Measurements from ENCODE around the gene ITGB6. TPM values are rescaled to one million over a fixed set of nuclear protein-coding genes. Genes with fewer than 3 reads are reported as not detected.

The ITGB6 gene
- total RNA-seq, 4 donors from 2014 or later, result 0.59 to 1.5 TPM; not detected in 2

DNA sequence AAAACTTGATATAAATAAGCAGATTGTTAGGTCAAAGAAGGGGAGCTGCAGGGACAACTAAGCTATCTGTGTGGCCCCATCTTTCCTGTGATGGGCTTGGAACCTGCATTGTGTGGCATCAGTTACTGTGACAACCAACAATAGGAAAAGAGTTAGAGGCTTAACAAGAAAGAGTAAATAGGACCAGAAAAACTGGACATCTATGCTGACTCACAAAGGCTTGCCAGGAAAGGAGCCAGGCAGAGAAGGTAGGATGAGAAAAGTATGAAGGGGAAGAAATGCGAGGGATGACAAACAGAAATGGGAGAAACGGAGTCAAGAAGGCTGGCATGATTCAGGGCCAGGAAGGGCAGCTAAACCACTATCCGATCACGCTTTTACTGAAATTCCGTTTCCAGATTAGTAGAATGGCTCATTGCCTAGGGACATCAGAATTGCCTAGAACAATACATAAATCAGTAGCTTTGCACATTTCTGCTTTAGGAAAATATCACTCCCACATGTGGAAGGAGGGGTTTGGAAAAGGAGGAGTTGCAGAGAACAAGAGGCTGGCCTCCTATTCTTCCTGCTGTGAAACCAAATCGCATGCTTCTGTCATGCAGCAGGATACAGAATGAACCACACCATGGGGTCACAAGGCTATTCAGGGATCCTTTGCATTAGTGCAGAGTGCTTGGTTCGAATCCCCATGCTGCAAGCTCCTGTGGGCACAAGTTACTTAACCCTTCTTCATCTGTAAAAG is 144.9 kb downstream of the ITGB6 start:
- Histone ChIP-seq H3K27me3 (no peaks in the 10 kb centered on the region), H3K36me3 (no peaks in the 10 kb centered on the region), H3K4me1 (peaks cover 4 to 9% of the 10 kb centered on the region in 2 donors), H3K9me3 (no peaks in the 10 kb centered on the region), H3K27ac (peak overlapping the region; percentile 59 to 86), H3K4me3 (no peak overlapping the region)
- peak; percentile 32 to 57 for DNase-seq
- no peak for TF ChIP-seq POLR2A (IDR thresholded peaks at IDR 0.05)
- TF ChIP-seq, protein P1, sequence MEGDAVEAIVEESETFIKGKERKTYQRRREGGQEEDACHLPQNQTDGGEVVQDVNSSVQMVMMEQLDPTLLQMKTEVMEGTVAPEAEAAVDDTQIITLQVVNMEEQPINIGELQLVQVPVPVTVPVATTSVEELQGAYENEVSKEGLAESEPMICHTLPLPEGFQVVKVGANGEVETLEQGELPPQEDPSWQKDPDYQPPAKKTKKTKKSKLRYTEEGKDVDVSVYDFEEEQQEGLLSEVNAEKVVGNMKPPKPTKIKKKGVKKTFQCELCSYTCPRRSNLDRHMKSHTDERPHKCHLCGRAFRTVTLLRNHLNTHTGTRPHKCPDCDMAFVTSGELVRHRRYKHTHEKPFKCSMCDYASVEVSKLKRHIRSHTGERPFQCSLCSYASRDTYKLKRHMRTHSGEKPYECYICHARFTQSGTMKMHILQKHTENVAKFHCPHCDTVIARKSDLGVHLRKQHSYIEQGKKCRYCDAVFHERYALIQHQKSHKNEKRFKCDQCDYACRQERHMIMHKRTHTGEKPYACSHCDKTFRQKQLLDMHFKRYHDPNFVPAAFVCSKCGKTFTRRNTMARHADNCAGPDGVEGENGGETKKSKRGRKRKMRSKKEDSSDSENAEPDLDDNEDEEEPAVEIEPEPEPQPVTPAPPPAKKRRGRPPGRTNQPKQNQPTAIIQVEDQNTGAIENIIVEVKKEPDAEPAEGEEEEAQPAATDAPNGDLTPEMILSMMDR (IDR thresholded peaks at IDR 0.05), result no peak
- intact Hi-C loops (cut with DNase I; ENCODE audit: low total_unique reads), result no loop called here

- Histone ChIP-seq H3K4me3 (no peak overlapping the region), H3K36me3 (no peaks in the 10 kb centered on the region), H3K27ac (peak overlapping the region; percentile 56 to 86), H3K9me3 (no peaks in the 10 kb centered on the region), H3K4me1 (peaks cover 4 to 9% of the 10 kb centered on the region in 2 donors), H3K27me3 (no peaks in the 10 kb centered on the region)
- intact Hi-C loops (cut with DNase I; ENCODE audit: low total_unique reads), result no loop called here
- TF ChIP-seq, protein P1 (IDR thresholded peaks at IDR 0.05), result no peak
- TF ChIP-seq POLR2A (IDR thresholded peaks at IDR 0.05), result no peak
- DNase-seq, result no peak
Observed at GRCh38 chr2:160053946-160054345, 146.1 kb downstream of the ITGB6 start.

DNA sequence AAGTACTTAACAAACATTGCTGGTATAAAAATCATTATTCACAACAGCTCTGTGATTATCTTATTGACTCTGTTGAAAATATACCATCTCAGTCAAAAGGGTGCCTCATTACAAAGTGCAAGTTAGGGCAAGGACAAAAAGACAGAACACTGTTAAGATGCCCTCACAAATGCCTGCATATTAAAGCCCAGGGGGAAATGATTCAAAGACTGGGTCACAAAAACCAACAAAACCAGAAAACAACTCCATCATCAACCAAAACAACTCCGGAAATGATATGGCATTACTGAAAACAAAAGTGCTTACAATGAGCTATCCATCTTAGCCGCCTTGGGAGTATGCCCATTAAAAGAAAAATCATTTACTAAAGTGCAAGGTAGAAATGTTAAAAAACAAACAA is 147.5 kb downstream of the ITGB6 start:
- DNase-seq, result no peak
- H3K27me3 ChIP-seq, result no peaks in the 10 kb centered on the region
- H3K27ac ChIP-seq, result peak overlapping the region; percentile 56 to 71
- no peaks in the 10 kb centered on the region for H3K9me3 ChIP-seq
- H3K36me3 ChIP-seq, result no peaks in the 10 kb centered on the region
- peaks cover 4 to 9% of the 10 kb centered on the region in 2 donors for H3K4me1 ChIP-seq
- intact Hi-C loops (cut with DNase I; ENCODE audit: low total_unique reads), result no loop called here
- no peak overlapping the region for H3K4me3 ChIP-seq
- TF ChIP-seq, protein P1 (IDR thresholded peaks at IDR 0.05), result no peak
- TF ChIP-seq POLR2A (IDR thresholded peaks at IDR 0.05), result no peak

GRCh38 chr2:160051371-160051800 is 148.7 kb downstream of the ITGB6 start:
- peak overlapping the region; percentile 56 to 71 for H3K27ac ChIP-seq
- intact Hi-C loops (cut with DNase I; ENCODE audit: low total_unique reads), result no loop called here
- no peaks in the 10 kb centered on the region for H3K9me3 ChIP-seq
- H3K36me3 ChIP-seq, result no peaks in the 10 kb centered on the region
- peaks cover 4 to 9% of the 10 kb centered on the region in 2 donors for H3K4me1 ChIP-seq
- no peak overlapping the region for H3K4me3 ChIP-seq
- DNase-seq, result no peak
- H3K27me3 ChIP-seq, result no peaks in the 10 kb centered on the region
- TF ChIP-seq, protein P1 (IDR thresholded peaks at IDR 0.05), result no peak
- TF ChIP-seq POLR2A (IDR thresholded peaks at IDR 0.05), result no peak

DNA sequence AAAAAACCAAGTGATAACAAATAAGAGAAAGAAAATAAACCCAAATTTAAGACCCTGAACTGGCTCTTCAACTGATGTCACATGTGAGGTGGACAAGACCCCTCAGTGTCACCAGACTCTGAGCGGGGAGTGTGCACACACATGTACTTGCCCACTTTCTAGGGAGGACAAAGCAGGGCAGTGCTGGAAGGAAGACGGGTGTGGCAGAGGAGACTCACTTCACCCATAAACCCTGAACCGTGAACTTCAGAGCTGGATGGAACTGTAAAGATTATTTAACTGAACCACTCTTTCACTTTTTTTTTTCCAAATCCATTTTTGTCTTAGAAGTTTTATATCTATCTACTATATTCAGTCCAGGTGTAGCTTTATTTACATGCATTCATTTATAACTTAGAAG is 149.9 kb downstream of the ITGB6 start:
- Histone ChIP-seq H3K4me3 (no peak overlapping the region), H3K27me3 (no peaks in the 10 kb centered on the region), H3K36me3 (no peaks in the 10 kb centered on the region), H3K9me3 (no peaks in the 10 kb centered on the region), H3K27ac (no peak overlapping the region), H3K4me1 (peaks cover 0 to 6% of the 10 kb centered on the region in 2 donors)
- DNase-seq, result no peak
- TF ChIP-seq, protein P1 (IDR thresholded peaks at IDR 0.05), result no peak
- TF ChIP-seq POLR2A (IDR thresholded peaks at IDR 0.05), result no peak
- intact Hi-C loops (cut with DNase I; ENCODE audit: low total_unique reads), result no loop called here

Measured in uterus (tissue), 4 donors.